GM21390 (cell line): ENCODE data around the gene TUBE1.

Experiments
- ATAC-seq: cut with Tn5 transposase; IDR thresholded peaks from one replicate; pipeline ENCODE4 v1.9.1; 2021; ENCODE audit not compliant: unreplicated experiment

TUBE1 gene

DNA sequence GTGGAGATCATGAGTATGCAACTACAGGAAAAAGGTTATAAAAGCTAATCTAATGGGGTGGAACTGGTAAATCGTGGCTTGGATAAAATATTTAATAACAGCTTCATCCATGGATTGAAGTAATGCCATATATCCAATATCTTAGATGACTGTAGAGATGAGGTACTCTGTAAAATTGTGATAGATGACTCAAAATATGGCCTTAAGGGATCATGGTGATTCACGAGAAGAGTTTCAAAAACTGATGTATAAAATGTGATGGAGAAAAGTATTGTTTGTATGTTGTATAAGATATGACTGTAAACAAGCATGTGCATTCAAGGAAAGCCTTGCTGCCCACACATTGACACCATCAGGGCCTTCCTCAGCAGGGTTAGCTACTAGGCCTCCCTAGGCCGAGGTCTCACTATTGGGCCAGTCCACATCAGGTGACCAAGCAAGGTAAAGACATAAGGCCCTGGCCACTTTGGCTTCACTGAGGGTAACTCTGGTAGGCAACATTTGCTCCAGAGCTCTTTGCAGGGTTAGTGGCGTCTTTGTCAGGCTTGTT is 51.1 kb downstream of the TUBE1 start:
- no peak for ATAC-seq

GRCh38 chr6:112034616-112034995 is 52.7 kb downstream of the TUBE1 start:
- no peak for ATAC-seq

DNA sequence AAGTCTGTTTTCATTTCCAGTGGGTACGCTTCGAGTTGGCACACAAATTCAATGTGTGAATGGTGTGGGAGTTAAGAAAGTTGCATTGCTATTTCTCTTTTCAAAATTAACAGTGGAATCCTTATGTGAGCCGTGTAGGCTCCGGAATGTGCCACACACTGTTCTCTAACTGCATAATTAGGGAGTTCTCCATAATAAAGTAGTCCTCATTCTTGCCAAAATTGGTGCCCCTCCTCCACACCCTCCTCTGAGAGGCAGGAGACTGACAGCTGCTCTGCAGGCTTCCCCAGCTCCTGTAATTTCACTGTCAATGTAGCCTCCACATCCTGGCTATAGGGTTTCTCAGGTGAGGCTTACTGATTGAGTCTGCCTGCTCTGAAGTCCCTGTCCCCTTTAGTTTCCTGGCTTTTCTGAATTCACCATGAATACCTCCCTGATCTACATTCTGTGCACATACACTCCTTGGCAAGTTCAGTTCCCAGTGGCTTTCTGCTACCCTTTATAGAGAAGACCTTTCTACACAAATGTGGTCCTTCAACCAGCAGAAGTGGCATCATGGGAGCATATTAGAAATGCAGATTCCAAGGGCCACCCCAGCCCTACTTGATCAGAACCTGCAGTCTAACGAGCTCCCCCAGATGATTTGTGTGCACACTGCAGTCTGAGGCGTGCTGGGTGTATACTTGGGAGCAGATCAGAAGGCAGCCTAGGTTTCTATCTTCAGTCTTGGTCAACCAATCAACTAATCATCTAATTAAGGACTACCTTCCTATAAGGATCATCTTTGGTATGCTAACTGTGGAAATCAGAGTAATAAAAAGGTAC is 53.3 kb downstream of the TUBE1 start:
- ATAC-seq: no peak

GRCh38 chr6:112032728-112033127 is 54.6 kb downstream of the TUBE1 start:
- no peak for ATAC-seq

GRCh38 chr6:112031960-112032359 is 55.3 kb downstream of the TUBE1 start:
- no peak for ATAC-seq

DNA sequence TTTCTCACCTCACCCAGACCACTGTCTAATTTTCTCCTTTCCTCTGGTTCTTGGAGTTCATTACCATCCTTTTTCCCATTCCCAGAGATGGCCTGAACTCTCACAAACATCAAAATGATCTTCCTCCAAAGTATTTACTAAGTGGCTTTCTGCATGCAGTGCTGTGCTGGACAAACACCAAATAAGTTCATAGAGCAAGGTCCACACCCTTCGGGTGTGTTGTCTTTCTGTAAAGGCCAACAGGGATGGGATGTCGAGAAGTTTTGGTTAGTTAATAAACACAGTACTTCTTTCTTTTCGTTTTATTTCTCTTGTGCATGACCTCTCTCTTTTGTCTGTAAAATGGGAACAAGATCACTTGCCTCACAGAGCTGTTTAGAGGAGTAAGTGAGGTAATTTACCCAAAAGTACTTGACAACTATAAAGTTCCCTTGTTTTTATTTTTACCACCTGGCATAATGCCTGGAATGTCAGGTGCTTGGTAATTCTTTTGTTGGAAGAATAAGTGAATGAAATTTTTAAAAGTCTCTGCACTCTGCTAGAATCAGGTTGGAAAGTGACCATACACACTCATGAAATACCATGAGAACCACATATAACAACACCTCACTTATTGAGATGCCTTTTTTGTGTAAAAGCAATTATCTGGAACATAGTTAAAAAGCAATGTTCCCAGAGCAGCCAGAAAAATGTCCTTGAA is 56.2 kb downstream of the TUBE1 start:
- ATAC-seq: no peak

DNA sequence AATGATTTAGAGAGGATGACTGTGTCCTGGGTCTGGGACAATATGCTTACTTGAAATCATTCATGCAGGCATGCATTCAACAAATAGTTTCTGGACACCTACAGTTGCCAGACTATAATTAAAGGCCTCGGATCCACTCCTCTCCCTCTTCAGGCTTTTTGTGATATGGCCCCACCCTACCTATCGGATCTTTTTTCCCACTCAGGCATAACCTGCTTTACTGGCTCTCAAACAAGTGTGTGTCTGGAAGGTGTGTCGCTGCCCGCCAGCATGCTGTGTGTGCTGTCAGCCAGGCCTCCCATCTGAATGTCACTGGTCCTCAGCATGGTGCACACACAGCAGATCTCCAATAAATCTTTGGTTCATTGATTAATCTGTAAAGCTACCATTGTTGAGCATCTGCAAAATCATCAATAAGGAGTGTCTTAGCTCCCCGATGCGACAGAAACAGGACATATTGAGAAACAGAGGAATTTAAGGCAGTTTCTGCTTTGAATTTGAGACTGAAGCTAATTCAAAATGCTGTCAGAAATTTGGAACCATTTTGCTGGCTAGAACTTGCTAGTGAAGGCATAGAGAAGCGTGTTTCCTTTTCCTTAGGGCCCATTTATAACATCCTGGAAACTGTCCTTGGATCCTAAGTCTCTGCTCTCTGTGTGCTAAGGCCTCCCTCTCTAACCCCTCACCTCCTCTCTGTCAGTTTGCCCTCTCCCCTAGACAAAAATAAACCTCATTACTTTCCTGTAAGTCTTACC is 56.9 kb downstream of the TUBE1 start:
- no peak for ATAC-seq

- peak; percentile 60 for ATAC-seq
Measured at GRCh38 chr6:112029045-112029822, 58.0 kb downstream of the TUBE1 start.

DNA sequence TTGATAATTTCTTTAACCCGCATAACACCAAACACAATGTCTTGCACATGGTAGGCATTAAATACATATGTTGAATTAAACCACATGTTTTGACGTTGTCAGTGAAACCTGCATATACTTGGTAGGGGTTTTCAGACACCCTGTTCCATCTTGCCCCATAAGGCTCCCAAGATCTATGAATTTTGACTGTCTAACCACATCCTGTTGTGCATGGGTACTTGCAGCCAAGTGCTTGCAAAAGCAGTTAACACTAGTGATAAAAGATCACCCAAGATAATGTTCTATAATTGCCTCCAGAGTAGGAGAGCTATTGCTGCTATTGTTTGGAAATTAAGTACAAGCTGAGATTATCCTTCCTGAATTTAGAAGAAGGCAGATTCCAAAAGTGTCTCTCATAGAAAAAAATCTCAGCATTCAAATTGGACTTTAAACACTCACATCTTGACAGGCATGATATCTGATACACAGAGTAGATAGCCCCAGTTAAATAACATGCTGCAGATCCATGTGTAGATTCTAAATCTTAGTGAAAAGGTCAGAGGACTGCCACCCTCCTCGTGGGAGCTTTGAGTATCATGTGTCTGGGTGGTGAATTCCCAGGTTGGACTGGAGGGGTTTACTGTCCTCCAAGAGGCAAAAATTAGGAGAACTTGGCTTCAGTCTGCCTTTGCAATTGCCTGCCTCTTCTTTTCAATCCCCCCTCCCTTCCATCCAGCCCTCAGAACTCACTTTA is 59.2 kb downstream of the TUBE1 start:
- ATAC-seq: peak; percentile 61

DNA sequence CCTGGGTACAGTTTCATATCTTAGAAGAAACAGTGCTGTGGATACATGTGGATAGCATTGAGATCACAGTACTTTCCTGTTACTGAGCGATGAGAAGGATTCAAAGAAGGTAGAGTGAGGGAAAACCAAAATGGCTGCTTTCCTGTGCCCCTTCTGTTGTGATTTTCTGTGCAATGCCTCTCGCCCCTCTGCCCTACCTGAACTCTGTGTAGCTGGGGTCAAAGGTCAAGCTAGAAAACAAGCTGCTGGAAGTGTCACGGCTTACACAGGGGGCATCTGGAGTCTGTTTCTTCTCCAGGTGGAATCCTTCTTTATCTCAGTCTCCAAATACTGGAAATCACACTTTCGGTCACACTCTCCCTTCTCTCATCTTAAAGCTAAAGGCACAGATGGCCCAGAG is 60.3 kb downstream of the TUBE1 start:
- ATAC-seq: no peak

DNA sequence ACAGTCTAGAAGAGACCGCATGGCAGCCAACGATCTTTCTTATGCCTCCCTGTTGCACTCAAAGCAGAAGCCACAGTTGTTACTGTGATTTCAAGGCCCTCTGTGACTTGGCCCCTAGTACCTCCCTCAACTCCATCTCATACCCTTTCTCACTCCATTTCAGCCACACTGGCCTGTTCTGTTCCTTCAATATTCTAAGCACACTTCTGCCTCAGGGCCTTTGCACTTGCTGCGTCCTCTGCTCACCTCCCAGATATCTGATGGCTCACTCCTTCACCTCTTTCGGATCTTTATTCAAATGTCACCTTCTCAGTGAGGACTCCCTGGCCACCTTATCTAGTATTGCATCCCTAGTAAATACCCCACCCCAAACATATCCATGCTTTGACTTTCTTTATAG is 62.8 kb downstream of the TUBE1 start:
- no peak for ATAC-seq

GRCh38 chr6:112022749-112023148 is 64.5 kb downstream of the TUBE1 start:
- ATAC-seq: no peak

- no peak for ATAC-seq
Measured at GRCh38 chr6:112021691-112022310, 65.5 kb downstream of the TUBE1 start.
